ENCODE data around the gene UBXN4. TPM values are rescaled to one million over a fixed set of nuclear protein-coding genes. Genes with fewer than 3 reads are reported as not detected.

The UBXN4 gene
- total and polyA plus RNA-seq, 12 donors: 29.3 to 77.8 (median 63.1) TPM

DNA sequence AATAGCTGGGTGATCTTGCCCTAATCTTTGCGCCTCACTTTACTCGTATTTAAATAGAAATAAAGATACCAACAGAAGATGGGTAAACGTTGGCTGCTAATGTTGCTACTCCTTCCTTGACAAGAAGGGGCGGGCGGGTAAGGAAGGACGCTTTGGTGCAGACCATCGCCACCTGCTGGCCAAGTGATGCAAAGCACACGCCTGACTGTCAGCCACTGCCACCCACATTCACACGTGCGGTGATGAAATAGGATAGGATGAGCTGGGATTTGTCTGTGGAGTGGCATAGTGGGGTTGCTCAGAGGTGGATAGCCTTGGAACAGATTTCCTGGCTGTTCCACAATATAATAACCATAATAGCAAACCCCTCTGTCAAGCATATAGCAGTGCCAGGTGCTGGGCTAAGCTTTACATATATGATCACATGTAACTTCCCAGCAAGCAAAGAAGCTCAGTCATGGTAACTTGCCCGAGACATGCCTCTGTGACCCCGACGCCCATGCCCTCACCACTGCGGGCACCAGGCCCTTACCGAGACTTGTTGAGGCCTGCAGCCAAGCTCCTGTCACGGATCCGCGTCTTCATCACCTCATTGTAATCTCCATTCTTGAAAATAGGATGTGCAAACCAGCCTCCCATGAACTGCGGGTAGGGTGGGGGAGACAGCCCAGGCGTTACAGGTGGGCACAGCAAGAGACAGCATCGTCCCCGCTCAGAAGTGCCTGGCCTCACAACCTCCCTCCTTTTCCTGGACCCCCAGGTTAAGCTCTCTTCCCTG, 56.0 kb downstream of the UBXN4 start:
- Histone ChIP-seq H3K36me3 (no peaks in the 10 kb centered on the region), H3K27ac (no peak overlapping the region), H3K9me3 (peaks cover 0 to 25% (median 0%) of the 10 kb centered on the region in 11 donors), H3K4me3 (no peak overlapping the region), H3K27me3 (no peaks in the 10 kb centered on the region), H3K4me1 (peaks cover 0 to 15% (median 5%) of the 10 kb centered on the region in 9 donors)
- DNase-seq (peak; percentile 63 to 65), ATAC-seq (peak; percentile 67 to 90 (median 84))
- intact Hi-C loops (cut with DNase I): no loop called here
- peak; percentile 72 to 90 (median 88) for TF ChIP-seq CTCF (IDR thresholded peaks at IDR 0.05)
- 26 to 39% methylated on average over 22 of the region's 22 CpGs for WGBS, 2 donors

- intact Hi-C loops (cut with DNase I): no loop called here
- peaks cover 0 to 15% (median 5%) of the 10 kb centered on the region in 9 donors for H3K4me1 ChIP-seq
- H3K36me3 ChIP-seq: no peaks in the 10 kb centered on the region
- 66 to 67% methylated on average over 5 of the region's 5 CpGs for WGBS, 2 donors
- no peak overlapping the region for H3K4me3 ChIP-seq
- H3K9me3 ChIP-seq: peaks cover 0 to 25% (median 0%) of the 10 kb centered on the region in 11 donors
- H3K27ac ChIP-seq: no peak overlapping the region
- ATAC-seq (peak in 5 of 8 donors; percentile 6 to 53 (median 22)), DNase-seq (no peak)
- no peaks in the 10 kb centered on the region for H3K27me3 ChIP-seq
- no peak for TF ChIP-seq CTCF (IDR thresholded peaks at IDR 0.05)
Measured at GRCh38 chr2:135798275-135798705, 56.6 kb downstream of the UBXN4 start.

- WGBS, 2 donors: 29 to 31% methylated on average over 4 of the region's 4 CpGs
- Histone ChIP-seq H3K9me3 (peaks cover 0 to 25% (median 0%) of the 10 kb centered on the region in 11 donors), H3K36me3 (no peaks in the 10 kb centered on the region), H3K27ac (no peak overlapping the region), H3K27me3 (no peaks in the 10 kb centered on the region), H3K4me1 (peaks cover 0 to 15% (median 5%) of the 10 kb centered on the region in 9 donors), H3K4me3 (no peak overlapping the region)
- no peak for ATAC-seq
- intact Hi-C loops (cut with DNase I): no loop called here
- TF ChIP-seq CTCF (IDR thresholded peaks at IDR 0.05): peak in 6 of 9 donors; percentile 7 to 29 (median 18)
- DNase-seq: no peak
Measured at GRCh38 chr2:135798762-135799161, 57.1 kb downstream of the UBXN4 start.

DNA sequence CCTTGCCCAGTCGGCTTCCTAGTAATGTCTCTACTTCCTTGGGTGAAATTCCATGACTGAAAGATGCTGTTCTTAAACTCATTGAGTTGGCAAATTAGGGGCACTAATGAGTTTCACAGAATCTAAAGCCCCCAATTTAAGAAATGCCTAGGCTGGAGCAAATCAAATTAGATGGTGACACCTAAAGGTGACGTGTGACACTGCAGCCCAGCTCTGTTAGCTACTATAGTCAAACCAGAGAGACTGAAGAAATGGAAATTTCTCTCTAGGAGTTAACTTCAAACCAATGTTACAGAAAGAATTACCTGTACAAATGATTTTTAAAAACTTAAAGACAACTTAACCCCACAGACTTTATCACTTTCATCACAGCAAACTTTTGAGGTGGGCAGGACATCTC, 58.1 kb downstream of the UBXN4 start:
- ATAC-seq (no peak), DNase-seq (no peak)
- intact Hi-C loops (cut with DNase I): loop anchor here in 1 of 10 donors (10.0 kb wide), 1 partner anchor 795 kb away; no protein-coding TSS in a partner anchor
- H3K27ac ChIP-seq: no peak overlapping the region
- no peaks in the 10 kb centered on the region for H3K36me3 ChIP-seq
- H3K4me1 ChIP-seq: peaks cover 0 to 15% (median 5%) of the 10 kb centered on the region in 9 donors
- TF ChIP-seq CTCF (IDR thresholded peaks at IDR 0.05): no peak
- WGBS, 2 donors: 43 to 56% methylated on average over 2 of the region's 2 CpGs
- no peak overlapping the region for H3K4me3 ChIP-seq
- peaks cover 0 to 25% (median 0%) of the 10 kb centered on the region in 11 donors for H3K9me3 ChIP-seq
- H3K27me3 ChIP-seq: no peaks in the 10 kb centered on the region
